HepG2 (cell line): Measurements from ENCODE around the gene RHBDL1. TPM values are rescaled to one million over a fixed set of nuclear protein-coding genes. Genes with fewer than 3 reads are reported as not detected.

Experiments used
- ATF2 ChIP-seq: sonication (generic); formaldehyde crosslinking; IDR thresholded peaks from 2 replicates; pipeline ENCODE4 v1.4.0; 2020; ENCODE audit warnings: missing genetic modification reagents
- DMTF1 ChIP-seq: sonication (generic); formaldehyde crosslinking; IDR thresholded peaks from 2 replicates; pipeline ENCODE4 v1.4.0; 2020; ENCODE audit warnings: mild to moderate bottlenecking, missing genetic modification reagents
- FOXK1 ChIP-seq: sonication (generic); formaldehyde crosslinking; IDR thresholded peaks from 2 replicates; pipeline ENCODE4 v1.4.0; 2020; ENCODE audit warnings: low read depth, missing genetic modification reagents, borderline replicate concordance
- GATAD2A ChIP-seq: IDR thresholded peaks from 2 replicates; pipeline ENCODE4 v1.6.1; 2016
- HDAC2 ChIP-seq: sonication (generic); formaldehyde crosslinking; IDR thresholded peaks from 2 replicates; pipeline ENCODE4 v1.4.0; 2020; ENCODE audit warnings: missing genetic modification reagents
- HMGXB4 ChIP-seq, 2 experiments: sonication (generic) in 1 of 2; formaldehyde crosslinking in 1 of 2; IDR thresholded peaks; 2 replicates each; pipeline versions ENCODE4 v1.4.0 to v1.6.1; 2018 to 2020; ENCODE audit warnings: missing genetic modification reagents in 2 of 2, borderline replicate concordance in 1 of 2, low read depth in 1 of 2, mild to moderate bottlenecking in 1 of 2, missing biosample characterization in 1 of 2
- MEIS2 ChIP-seq: sonication (generic); formaldehyde crosslinking; IDR thresholded peaks from 2 replicates; pipeline ENCODE4 v1.9.0; 2021; ENCODE audit warnings: mild to moderate bottlenecking, missing genetic modification reagents
- MIER3 ChIP-seq: IDR thresholded peaks from 2 replicates; pipeline ENCODE4 v1.6.1; 2016; ENCODE audit warnings: missing compliant biosample characterization, borderline replicate concordance
- MXD4 ChIP-seq: IDR thresholded peaks from 2 replicates; pipeline ENCODE4 v1.6.1; 2016; ENCODE audit warnings: mild to moderate bottlenecking, missing biosample characterization, missing genetic modification reagents
- PPARG ChIP-seq: conservative IDR thresholded peaks from 2 replicates; pipeline ENCODE4 v1.6.1; 2016; ENCODE audit warnings: missing biosample characterization, missing genetic modification reagents
- RAD21 ChIP-seq: fragments of 450-650 bp; formaldehyde crosslinking; IDR thresholded peaks from 2 replicates; pipeline ENCODE4 v1.5.0; 2020; ENCODE audit warnings: mild to moderate bottlenecking
- RNF2 ChIP-seq: fragments of 450-650 bp; conservative IDR thresholded peaks from 2 replicates; pipeline ENCODE4 v1.6.1; 2016; ENCODE audit warnings: low read depth
- RXRA ChIP-seq: sonication (generic); formaldehyde crosslinking; IDR thresholded peaks from 2 replicates; pipeline ENCODE4 v1.5.1; 2020; ENCODE audit warnings: missing genetic modification reagents
- RXRB ChIP-seq: IDR thresholded peaks from 2 replicates; pipeline ENCODE4 v1.6.1; 2016; ENCODE audit warnings: borderline replicate concordance, missing genetic modification reagents, missing compliant biosample characterization
- TFAP4 ChIP-seq: sonication (generic); IDR thresholded peaks from 2 replicates; pipeline ENCODE4 v1.6.1; 2016; ENCODE audit warnings: low read depth, borderline replicate concordance
- THRA ChIP-seq: sonication (generic); formaldehyde crosslinking; IDR thresholded peaks from 2 replicates; pipeline ENCODE4 v1.4.0; 2020; ENCODE audit warnings: missing genetic modification reagents, borderline replicate concordance
- TOE1 ChIP-seq: sonication (generic); formaldehyde crosslinking; IDR thresholded peaks from 2 replicates; pipeline ENCODE4 v1.4.0; 2020; ENCODE audit warnings: mild to moderate bottlenecking, missing genetic modification reagents
- ZBTB38 ChIP-seq: sonication (generic); formaldehyde crosslinking; IDR thresholded peaks from 2 replicates; pipeline ENCODE4 v1.5.1; 2020; ENCODE audit warnings: mild to moderate bottlenecking, missing genetic modification reagents
- ZNF362 ChIP-seq: sonication (generic); formaldehyde crosslinking; IDR thresholded peaks from 2 replicates; pipeline ENCODE4 v1.4.0; 2020; ENCODE audit warnings: missing genetic modification reagents, mild to moderate bottlenecking, borderline replicate concordance
- ZSCAN25 ChIP-seq: sonication (generic); formaldehyde crosslinking; IDR thresholded peaks from 2 replicates; pipeline ENCODE4 v1.8.0; 2022; ENCODE audit warnings: mild to moderate bottlenecking, missing genetic modification reagents
- polyA plus RNA-seq, 8 experiments: library from polyadenylated mRNA; depleted of rRNA in 3 of 8; stranded (reverse) in 7 of 8; unstranded in 1 of 8; fragments of >200 nt; fragmentation: Illumina TruSeq in 4 of 8; extraction: Trizol in 4 of 8; gene quantifications; 2 replicates each; pipeline versions ENCODE4 v1.2.1 to v1.2.3, GENCODE V29; 2011 to 2016; ENCODE audit warnings: low read depth in 4 of 8, missing spikeins in 1 of 8, mixed read lengths in 1 of 8; ENCODE audit not compliant: insufficient read depth in 1 of 8
- total RNA-seq, 5 experiments: library from RNA; depleted of rRNA; stranded (reverse); fragments of >200 nt; fragmentation: Illumina TruSeq; extraction: Trizol; gene quantifications; 2 replicates each; pipeline ENCODE4 v1.2.3, GENCODE V29; 2016; ENCODE audit warnings: low read depth in 1 of 5

RHBDL1 gene
- total and polyA plus RNA-seq, 2 of the 13 experiments (the other 11 are each of a cell fraction or from before 2014, with no cell fraction given), result 1.8 to 3.8 TPM

- no peak for TF ChIP-seq RNF2
- 0 out of 2 replicates have a peak, but pooled peaks have one; percentile 46 for TF ChIP-seq ZSCAN25 (CRISPR knock-in tag)
- TF ChIP-seq RXRA (CRISPR knock-in tag), result 0 out of 2 replicates have a peak, but pooled peaks have one; percentile 33
- TF ChIP-seq TOE1 (CRISPR knock-in tag), result no peak
- peak; percentile 63; the same call in 1 of the 2 replicates for TF ChIP-seq MEIS2
- TF ChIP-seq HMGXB4 (CRISPR knock-in tag; IDR thresholded peaks at IDR 0.05; ENCODE audit: borderline replicate concordance in 1 of 2, low read depth in 1 of 2), result peak; percentile 42 to 79; a peak in 2 of 4 replicates
- TF ChIP-seq HDAC2 (CRISPR knock-in tag), result peak; percentile 59
- peak; percentile 56 for TF ChIP-seq GATAD2A (CRISPR knock-in tag)
- no peak for TF ChIP-seq DMTF1
- TF ChIP-seq ZNF362 (CRISPR knock-in tag), result no peak
- peak; percentile 61; the same call in 1 of the 2 replicates for TF ChIP-seq PPARG (CRISPR knock-in tag)
- TF ChIP-seq TFAP4, result peak; percentile 81
- peak; percentile 30; the same call in 1 of the 2 replicates for TF ChIP-seq RXRB (CRISPR knock-in tag)
- no peak for TF ChIP-seq MIER3 (CRISPR knock-in tag)
- TF ChIP-seq RAD21, result peak; percentile 68
- no peak for TF ChIP-seq MXD4 (CRISPR knock-in tag)
- 0 out of 2 replicates have a peak, but pooled peaks have one; percentile 62 for TF ChIP-seq ZBTB38 (CRISPR knock-in tag)
- peak; percentile 55; the same call in 1 of the 2 replicates for TF ChIP-seq ATF2 (CRISPR knock-in tag)
- TF ChIP-seq FOXK1, result peak; percentile 58; the same call in 1 of the 2 replicates
- TF ChIP-seq THRA, result 0 out of 2 replicates have a peak, but pooled peaks have one; percentile 20
These were observed 27.2 kb upstream of the RHBDL1 start (continued) for GRCh38 chr16:648071-648780.
